Stomach (tissue), 4 donors: ENCODE results near the gene NEDD4L.

Experiments
- EP300 ChIP-seq: sonication (generic); formaldehyde crosslinking; IDR thresholded peaks from one replicate; pipeline ENCODE4 v1.6.1; 2017; ENCODE audit warnings: antibody characterized with exemption
- TF ChIP-seq, protein P1 (sequence below), 7 experiments: fragments of 450-650 bp in 4 of 7; fragments of 200-600 bp in 3 of 7; sonication (generic) in 3 of 7; IDR thresholded peaks; one replicate each; pipeline ENCODE4 v1.5.1; 2016 to 2019; ENCODE audit warnings: antibody characterized with exemption in 7 of 7, control low read depth in 2 of 7, mild to moderate bottlenecking in 1 of 7

DNA sequence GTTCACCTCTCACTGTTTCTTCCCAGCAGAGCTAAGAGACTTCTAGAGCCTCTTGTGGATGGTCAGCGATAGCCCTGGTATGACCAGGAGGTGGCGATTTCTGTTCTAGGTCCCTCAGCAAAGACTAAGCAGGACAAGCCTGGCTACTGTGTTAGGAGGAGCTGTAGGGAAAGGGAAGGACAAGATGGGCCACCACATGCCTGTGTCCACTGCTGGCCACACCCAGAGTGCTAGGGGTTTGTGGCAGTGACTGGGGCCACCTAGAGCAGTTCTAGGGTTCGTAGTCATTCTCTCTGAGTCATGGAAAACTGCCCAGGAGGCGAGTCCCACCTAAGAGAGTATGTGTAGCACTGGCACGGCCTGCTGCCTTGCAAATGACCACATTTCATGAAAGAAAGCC is 405.4 kb downstream of the NEDD4L start:
- TF ChIP-seq, protein P1, sequence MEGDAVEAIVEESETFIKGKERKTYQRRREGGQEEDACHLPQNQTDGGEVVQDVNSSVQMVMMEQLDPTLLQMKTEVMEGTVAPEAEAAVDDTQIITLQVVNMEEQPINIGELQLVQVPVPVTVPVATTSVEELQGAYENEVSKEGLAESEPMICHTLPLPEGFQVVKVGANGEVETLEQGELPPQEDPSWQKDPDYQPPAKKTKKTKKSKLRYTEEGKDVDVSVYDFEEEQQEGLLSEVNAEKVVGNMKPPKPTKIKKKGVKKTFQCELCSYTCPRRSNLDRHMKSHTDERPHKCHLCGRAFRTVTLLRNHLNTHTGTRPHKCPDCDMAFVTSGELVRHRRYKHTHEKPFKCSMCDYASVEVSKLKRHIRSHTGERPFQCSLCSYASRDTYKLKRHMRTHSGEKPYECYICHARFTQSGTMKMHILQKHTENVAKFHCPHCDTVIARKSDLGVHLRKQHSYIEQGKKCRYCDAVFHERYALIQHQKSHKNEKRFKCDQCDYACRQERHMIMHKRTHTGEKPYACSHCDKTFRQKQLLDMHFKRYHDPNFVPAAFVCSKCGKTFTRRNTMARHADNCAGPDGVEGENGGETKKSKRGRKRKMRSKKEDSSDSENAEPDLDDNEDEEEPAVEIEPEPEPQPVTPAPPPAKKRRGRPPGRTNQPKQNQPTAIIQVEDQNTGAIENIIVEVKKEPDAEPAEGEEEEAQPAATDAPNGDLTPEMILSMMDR (IDR thresholded peaks at IDR 0.05): no peak
- TF ChIP-seq EP300: no peak
